Stimulated activated CD8-positive, alpha-beta memory T cell treated with anti-CD3 and anti-CD28 coated beads, Interleukin-15, amount 100 ng/mL, for 24 hours (primary cell): ENCODE measurements around the gene GRIK3.

Experiments used
- DNase-seq: peaks from one replicate; pipeline ENCODE4 v3.0.0-alpha.2; 2020; ENCODE audit warnings: low read depth

The GRIK3 gene

DNA sequence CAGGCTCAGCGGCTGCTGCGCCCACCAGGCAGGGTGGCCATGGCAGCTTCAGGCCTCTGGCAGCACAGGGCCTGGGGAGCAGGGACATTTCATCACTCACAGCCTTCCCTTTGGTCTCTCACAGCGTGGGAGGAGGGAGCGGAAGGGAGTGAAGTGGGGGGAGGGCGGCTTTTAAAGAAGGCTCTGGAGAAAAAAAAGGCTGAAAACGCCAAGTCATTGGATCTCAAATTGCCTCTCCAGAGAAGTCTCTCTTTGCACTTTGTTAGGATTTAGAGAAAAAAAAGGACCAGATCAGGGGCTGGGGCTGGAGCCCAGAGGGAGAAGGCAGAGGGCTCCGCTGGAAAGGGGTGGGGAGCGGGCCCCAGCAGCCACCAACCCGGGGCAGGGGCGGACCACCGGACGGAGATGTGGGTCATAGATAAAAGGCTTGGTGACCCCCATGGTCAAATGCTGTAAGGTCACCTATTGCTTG, 209.9 kb downstream of the GRIK3 start:
- DNase-seq = no peak

DNA sequence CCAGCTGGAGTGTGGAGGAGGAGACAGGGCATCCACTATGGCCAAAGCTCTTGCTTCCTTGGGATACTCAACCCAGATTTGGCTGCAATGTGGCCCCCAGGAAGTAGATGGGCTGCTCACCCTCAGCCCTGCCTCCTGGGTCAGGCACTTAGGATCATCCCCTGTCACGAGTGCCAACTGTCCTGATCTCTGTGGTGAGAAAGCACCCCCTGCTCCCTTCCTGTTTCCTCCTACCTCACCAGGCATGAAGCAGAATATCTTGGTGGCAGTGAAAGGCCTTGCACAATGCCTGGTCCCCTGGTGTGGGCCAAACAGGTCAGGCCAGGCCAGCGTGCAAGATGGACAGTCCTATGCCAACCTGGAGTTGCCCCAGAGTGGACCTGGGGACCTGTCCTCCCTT, 211.7 kb downstream of the GRIK3 start:
- no peak for DNase-seq

DNA sequence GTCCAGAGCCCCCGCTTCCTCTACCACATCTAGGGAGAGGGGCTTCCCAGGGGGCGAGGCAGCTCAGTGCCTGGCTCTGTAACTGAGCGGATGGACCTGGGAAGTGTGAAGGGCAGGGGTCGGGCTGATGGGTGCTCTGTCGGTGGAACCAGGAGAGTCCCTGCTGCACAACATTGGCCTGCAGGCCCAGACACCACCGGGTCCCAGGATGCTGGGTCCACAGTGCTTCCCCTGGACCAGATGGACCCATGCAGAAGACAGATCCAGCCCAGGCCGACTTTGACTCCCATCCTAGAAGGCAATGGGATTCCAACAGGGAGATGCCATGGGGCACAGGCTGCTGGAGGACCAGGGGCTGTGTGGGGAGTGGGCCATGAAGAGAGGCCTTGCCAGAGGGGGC, 212.9 kb downstream of the GRIK3 start:
- no peak for DNase-seq

DNA sequence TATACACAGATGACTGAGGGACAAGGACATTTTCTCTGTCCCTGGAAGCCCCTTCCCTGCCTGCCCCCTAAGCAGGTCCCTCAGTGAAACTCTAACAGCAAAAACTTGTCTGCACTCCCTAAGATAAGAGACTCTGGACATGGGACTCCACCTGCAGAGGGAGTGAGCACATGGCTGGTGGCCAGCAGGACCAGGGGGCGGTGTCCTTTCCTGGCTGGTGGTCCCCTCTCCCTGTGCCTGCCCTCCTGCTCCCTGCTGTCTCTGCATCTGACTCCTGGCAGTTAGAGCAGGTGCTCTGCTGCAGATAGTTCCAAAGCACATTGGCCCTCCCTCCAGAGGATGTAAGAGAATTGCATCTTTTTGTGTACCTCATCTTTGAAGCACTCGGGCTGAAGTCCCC, 215.5 kb downstream of the GRIK3 start:
- no peak for DNase-seq

DNA sequence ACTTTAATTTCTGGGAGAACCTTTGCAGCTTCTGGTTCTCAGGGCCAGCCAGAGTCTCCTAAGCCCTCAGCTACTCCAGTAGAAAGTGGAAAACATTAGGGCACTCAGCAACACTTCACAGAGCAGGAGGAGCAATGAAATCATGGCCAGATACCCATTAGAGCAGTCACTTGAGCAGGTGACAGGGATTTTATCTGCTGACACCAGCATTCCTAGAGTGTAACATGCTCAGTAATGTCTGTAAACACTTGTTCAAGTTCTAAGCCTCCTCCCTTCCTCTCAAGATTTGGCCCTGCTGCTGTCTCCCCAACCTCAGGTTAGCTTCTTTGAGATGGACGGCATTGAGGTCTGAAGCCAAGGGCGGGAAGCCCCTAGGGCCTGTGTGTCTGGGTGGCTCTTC, 218.0 kb downstream of the GRIK3 start:
- no peak for DNase-seq

DNA sequence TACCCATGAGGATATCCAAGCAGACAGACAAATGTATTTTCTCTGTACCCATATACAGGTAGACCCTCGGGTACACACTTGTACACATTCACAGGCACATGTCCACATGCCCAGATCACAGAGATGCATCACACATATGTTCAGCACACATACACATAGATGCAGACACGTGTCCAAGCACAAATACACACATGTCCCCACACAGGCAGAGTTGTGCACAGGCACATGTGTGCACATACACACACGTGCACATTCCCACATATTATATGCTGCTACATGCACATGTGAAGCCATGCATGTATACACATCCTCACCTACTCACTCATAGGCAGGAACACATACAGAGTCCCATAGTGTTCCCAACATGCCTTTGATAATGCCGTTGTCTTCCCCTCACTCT, 219.5 kb downstream of the GRIK3 start:
- no peak for DNase-seq

DNA sequence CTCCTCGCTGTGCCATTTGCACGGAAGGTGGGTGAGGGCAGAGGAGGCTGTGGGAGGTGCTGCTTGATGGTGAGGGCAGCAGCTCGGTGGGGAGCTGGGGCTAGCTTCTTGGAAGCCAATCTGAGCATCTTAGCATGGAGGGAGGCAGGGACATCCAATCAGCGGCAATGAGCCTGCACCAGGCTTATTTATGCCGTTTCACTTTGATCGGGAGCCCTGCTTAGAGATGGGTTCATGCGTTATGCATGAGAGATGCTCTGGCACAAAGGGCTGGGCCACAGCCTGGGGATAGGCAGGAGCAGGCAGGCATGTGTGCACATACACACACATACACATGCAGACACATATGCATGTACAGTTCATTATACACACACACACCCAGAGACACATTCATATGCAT, 220.2 kb downstream of the GRIK3 start:
- DNase-seq = no peak

DNA sequence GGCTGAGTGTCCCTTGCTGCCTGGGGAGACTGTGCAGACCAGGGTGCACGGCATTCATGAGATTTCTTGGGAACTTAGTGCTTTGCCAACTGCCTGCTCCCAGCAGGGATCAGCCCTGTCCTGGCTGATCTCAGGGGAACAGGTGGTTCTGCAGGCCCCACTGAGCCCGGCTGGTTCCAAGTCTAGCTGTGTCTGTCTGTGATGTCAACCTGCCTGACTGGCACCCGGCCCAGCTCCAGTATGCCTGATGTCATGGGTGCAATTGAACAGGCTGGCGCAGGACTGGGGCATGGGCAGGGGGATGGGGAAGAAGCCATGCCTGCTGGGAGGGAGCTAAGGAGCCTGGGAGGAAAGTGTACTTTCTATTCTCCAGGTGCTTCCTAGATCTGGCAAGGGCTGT, 227.1 kb downstream of the GRIK3 start:
- no peak for DNase-seq

DNA sequence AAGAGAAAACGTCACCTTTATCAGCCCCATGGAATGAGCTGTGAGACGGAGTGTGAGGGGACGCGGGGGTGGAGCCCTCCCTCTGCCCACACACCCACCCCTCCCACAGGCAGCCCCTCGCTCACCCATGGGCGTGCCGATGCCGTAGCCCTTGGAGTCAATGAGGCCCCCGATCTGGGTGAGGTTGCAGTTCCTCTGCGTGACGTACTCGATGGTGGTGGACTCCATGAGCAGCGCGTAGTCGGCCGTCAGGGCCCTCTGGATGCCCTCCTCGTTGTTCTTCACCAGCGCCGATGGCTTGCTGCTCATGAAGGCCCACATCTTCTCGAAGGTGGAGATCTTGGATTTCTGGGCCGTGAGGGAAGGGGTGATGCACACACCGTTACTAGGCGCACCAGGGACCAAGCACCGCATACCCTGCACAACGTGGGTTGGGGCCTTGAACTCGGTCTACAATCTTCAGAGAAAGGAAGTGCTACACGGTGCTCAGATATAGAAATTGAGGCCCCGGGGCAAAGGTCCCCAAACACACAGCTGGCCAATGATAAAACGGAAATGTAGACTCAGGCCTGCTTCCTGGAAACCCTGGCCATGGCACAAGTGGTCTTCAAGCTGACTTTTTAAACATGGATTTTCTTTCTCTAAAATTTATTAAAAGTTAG, 228.2 kb downstream of the GRIK3 start:
- no peak for DNase-seq

DNA sequence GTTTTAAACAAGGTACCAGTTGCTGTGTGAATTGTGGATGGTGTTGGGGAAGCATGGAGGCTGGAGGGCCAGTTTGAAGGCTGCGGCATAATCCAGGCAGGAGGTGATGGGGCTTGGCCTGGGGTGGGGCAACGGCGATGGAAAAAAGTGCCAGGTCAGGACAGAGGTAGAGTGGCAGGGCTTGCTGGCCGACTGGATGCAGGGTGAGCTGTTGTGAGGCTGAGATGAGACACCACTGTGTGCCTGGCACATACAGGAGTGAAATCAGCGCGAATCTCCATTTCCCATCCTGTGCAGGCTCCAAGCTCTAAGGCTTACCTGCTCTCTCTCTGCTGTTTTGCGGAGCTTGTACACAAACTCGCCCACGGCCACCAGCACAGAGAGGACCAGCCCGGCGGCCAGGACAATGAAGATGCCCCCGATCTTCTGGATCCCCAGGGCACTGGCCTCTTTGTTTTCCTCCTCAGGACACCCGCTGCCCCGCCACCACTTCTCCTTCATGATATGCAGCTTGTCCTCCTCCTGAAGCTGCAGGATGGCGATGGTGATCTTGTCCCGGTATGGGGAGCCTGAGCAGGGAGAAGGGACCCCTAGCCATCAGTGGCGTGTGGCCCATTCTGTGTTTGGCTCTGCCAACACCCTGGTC, 229.5 kb downstream of the GRIK3 start:
- no peak for DNase-seq

DNA sequence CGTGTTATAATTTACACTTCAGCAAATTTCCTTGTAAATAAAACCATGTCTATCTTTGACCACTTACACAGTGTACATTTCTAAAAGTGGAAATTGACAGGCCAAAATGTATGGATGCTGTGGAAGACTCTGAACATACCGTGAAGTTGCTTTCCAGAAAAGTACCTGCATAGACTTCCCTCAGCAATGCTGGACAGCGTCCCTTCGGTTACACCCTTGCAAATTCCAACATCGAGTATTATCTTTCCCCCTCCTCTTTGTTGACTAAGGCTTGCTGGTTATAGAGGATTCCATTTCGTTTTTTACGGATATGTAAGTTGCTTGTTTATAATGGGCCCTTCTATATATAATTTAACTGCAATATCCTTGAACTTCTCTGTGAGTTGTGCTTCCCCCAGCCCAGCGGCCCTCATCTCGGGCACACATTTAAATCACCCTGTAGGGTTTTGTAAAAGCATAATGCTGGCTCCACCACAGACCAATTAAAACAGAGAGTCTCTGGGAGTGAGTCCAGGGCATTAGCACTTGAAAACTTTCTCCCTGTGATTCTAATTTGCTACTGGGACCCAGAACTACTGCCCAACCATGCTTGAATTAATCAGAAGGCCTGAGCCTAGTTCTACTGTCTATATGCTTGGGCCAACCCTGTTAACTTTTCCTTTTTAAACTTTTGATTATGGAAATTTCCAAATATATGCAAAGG, 230.3 kb downstream of the GRIK3 start:
- DNase-seq = no peak

DNA sequence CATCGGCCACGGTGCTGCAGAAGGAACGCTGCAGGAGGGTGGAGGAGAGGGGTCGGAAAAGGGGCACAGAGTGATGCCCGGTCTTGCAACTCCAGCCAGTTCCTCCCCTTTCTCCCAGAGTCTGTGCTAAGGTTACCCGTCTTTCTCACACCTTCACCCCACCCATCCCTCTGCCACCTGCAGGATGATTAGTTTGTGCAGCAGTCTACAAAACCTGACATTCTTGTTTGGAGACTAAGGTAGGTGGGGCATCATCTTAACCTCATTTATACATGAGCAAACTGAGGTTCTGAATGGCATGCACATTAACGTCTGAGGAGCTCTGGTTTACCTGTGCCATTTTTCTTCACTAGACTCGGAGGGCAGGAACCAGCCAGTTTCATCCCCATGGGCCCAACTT, 232.3 kb downstream of the GRIK3 start:
- DNase-seq = no peak

DNA sequence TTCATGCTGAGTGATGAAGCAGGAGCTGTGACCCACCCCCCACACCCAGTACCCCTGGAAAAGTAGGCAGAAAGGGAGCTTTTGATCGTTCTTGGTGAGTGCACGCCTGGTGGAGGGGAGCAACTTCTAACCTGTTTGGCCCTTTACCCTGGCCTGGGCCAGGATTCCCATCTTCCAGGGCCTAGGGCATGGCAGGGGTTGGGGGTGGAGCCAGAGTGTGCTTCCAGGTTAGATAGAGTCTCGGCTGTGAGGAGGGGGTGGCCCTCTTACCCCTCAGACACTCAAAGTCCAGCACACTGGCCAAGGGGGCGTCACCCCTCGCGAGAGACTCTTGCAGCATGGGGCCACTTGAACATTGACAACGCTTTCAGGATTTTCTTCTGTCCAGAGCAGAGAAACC, 236.6 kb downstream of the GRIK3 start:
- DNase-seq = no peak

DNA sequence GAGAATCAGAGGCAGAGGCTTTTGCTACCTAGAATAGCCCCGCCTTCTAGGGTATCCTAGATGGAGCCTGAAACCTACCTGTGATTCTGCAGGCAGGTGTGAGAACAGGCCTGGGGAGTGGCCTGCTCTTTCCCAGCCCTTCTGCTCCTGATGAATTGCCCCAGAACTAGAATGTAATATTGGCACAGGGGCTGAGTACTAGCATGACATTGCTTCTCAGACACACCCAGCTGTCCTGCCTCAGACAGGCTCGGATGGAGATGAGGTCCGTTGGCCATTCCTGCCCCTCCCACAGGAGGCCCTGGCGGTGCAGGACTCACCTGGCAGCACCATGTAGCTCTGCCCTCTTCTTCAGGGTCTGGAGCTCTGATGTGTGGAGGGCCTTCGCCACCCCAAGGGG, 237.6 kb downstream of the GRIK3 start:
- no peak for DNase-seq

DNA sequence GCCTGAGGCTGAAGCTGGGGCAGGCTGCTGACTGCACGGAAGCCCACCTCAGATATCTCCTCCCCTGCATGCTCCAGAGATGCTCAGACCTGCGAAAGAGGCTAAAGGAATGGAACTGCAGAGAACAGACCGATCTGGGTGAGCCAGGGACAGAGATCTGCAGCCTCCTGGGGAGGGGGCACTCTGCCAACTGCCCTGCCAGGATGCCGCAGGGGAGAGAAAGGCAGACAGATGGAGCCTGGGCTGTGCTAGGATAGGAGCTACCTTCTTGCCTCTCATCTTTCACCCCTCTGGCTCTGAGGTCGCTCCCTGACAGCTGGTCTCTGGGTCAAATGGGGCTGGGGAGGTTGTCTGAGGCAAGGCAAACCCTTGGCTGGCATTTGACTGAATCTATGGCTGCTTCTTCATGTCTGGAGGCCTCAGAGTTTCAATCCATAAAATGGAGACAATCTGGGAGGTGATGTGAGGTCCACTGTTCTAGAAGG, 238.2 kb downstream of the GRIK3 start:
- DNase-seq = no peak

DNA sequence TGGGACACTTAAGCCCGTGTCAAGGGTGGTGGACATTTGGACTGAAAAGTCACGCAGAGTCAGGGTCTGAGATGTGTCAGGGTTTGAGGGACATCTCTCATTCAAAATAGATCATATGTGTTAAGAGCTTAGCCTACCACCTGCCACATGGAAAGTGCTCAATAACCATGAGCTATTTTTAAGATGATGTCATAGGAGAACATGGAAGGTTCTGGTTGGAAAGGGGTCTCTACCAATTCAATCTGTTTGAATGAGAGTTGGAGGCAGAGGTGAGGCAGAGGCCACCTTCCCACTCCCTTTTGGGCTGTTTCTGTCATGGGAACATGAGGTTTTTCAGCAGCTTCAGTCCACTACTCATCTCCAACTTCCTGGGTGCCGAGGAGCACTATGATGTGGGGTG, 239.9 kb downstream of the GRIK3 start:
- no peak for DNase-seq

DNA sequence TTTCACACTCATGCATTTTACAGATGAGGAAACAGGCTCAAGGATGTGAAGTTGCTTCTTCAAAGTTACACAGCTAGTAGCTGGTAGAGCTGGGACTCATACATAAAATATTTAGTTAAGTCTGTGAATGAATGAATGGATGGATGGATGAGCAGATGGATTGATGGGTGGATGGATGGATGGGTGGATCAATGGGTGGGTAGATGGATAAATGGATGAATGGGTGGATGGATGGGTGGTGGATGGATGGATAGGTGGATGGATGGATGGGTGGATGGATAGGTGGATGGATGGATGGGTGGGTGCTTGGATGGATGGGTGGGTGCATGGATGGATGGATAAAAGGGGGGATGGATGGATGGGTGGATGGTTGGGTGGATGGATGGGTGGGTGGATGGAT, 240.9 kb downstream of the GRIK3 start:
- no peak for DNase-seq

DNA sequence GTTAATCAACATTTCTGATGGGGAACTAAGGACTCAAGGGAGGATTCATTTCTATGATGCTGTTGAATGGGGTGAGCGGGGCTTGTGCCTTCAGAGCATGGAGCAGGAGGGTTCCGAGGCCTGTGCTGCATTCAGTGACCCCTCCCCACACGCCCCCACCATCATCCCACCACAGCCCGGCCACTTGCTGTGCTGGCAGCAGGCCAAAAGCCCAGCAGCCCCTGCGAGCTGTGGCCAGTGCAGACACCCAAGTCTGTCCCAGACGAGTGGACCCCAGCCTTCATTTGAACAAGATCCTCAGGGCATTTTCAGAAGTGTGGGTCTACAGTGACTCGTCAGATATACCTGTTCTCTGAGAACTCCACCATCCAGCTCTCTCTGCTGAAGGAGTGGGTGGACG, 242.0 kb downstream of the GRIK3 start:
- DNase-seq = no peak

DNA sequence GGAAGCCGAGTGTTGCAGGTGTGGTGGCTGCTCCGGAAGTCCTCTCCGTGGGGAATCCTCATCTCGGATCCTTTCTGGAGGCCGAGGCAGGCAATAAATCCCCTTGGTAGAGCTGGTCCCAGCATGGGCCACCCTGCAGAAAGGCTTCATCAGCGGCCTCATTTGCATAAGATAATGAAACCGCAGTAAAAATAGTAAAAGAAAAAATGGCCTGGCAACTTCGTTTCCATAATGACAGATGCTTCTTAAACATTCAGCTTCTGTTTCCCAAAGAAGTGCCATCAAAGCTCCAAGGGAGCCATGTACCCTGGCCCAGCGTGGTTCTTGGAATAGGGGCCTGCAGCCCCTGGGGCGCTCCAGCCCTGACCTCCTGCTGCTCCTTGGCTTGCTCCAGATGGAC, 244.1 kb downstream of the GRIK3 start:
- no peak for DNase-seq

DNA sequence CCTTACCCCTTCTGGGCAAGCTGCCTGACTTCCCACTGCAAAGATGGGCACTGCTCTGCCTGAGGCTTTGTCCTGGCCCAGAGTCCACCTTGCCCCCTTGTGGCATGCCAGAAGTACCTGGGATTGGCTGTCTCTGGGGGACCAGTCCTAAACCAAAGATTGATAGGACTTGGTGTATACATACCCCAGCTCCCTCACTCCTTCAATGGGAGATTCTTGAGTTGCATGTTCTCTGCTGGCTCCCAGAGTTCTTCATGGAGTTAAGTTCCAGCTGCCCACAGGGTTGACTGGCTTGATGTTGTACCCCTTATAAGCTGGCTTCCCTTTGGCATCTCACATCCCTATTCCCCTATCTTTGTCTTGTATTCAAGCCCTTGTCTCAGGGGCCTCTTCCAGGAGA, 244.8 kb downstream of the GRIK3 start:
- no peak for DNase-seq

DNA sequence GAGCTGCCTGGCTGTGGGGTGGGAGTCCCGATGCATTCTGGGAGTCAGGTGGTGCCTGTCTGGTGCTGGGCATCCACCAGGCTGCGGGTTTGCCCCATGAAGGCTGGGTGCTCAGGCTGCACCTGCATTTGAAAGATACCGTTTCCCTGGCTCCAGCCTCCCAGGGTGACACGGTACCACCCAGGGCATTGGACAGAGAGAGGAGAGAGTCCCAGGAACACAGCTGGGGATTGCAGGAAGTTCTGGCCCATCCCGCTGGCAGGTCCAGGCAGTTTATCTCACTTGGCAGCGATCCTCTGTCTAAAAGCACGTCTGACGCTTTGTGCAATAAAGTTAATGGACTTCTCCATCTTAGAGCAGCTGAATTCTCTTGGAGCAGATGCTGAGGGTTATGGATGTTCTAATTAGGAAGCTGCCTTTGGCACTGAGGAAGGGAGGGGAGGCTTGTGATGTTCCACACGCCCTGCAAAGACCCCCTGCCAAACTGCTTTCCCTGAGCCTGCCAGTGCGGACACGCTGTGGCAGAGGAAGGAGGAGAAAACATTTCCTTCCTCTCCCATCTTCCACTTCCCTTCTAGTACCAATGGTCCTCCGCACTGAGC, 246.9 kb downstream of the GRIK3 start:
- no peak for DNase-seq

DNA sequence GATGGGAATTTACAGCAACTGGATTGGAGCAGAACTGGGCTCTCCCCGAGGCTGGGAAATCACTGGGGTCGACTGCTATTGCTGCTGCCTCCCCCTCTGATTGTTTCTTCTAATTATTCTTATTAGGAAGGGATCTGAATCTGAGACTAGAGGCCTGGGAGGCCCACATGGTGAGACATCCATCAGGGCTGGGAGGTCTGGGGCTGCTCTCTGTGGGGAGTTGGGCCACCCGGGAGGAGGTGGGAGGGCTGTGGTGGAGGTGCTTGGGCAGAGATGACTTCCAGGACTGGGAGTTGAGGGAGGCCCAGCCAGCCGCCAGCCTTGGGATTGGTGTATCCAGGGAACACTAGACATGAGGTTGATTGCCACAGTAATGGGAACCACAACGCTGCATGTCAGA, 247.9 kb downstream of the GRIK3 start:
- no peak for DNase-seq
